Measurements from ENCODE around the gene CCDC33. TPM values are rescaled to one million over a fixed set of nuclear protein-coding genes. Genes with fewer than 3 reads are reported as not detected.

Gene CCDC33
- total RNA-seq, 1 experiment from 2014 or later, result 0.15 TPM

GRCh38 chr15:74215958-74216357 is 20.2 kb upstream of the CCDC33 start:
- Histone ChIP-seq H3K9me3 (ENCODE audit: control insufficient read depth in 1 of 2, insufficient read depth in 1 of 2, low read depth in 1 of 2, low read length in 2 of 2) (no peaks in the 10 kb centered on the region), H3K36me3 (ENCODE audit: control insufficient read depth in 1 of 2, insufficient read depth in 2 of 2, low read length in 2 of 2) (no peaks in the 10 kb centered on the region), H3K9me2 (ENCODE audit: insufficient read depth) (no peaks in the 10 kb centered on the region), H3K4me2 (ENCODE audit: low read length) (no peak overlapping the region), H3K4me1 (ENCODE audit: control insufficient read depth in 1 of 2, insufficient read depth in 2 of 2, low read length in 2 of 2) (no peaks in the 10 kb centered on the region; a peak in 1 of 4 replicates), H2AFZ (ENCODE audit: low read depth, low read length, poor library complexity, severe bottlenecking) (no peak overlapping the region), H3K9ac (ENCODE audit: low read length) (no peak overlapping the region), H4K20me1 (ENCODE audit: insufficient read depth) (no peaks in the 10 kb centered on the region), H3K4me3 (replicated peaks in 1 of 2; ENCODE audit: low read depth in 1 of 2, low read length in 2 of 2) (no peak overlapping the region), H3K27ac (ENCODE audit: low read depth, low read length) (no peak overlapping the region), H3K27me3 (ENCODE audit: insufficient read depth, low read length) (peaks cover 13% of the 10 kb centered on the region; the same call in 1 of the 2 replicates), H3K79me2 (ENCODE audit: insufficient read depth, low read length) (no peaks in the 10 kb centered on the region)
- RAD21 ChIA-PET (ENCODE audit: low non-redundant PET in 1 of 2, low total read pairs in 2 of 2, uncharacterized antibody in 2 of 2, unreplicated experiment in 2 of 2), result no interaction called here
- intact Hi-C loops (cut with micrococcal nuclease), result no loop called here
- ATAC-seq (no peak), DNase-seq (ENCODE audit: low read depth, low spot score) (no peak)
- POLR2A ChIA-PET, result no interaction called here
- CTCF ChIA-PET, result no interaction called here
- TF ChIP-seq ATF3 (IDR thresholded peaks at IDR 0.05), result no peak
- no peak for TF ChIP-seq REST (IDR thresholded peaks at IDR 0.05; ENCODE audit: low read depth)
- TF ChIP-seq FOSL1 (IDR thresholded peaks at IDR 0.05; ENCODE audit: low read depth), result no peak
- TF ChIP-seq EGR1 (IDR thresholded peaks at IDR 0.05; ENCODE audit: low read depth), result no peak
- no peak for TF ChIP-seq JUND (IDR thresholded peaks at IDR 0.05)
- no peak for TF ChIP-seq TCF7L2 (IDR thresholded peaks at IDR 0.05; ENCODE audit: borderline replicate concordance, extremely low read depth, insufficient read depth, insufficient read length)
- TF ChIP-seq YY1 (IDR thresholded peaks at IDR 0.05; ENCODE audit: extremely low read depth, insufficient replicate concordance, low read depth, low read length), result no peak
- TF ChIP-seq MAX (IDR thresholded peaks at IDR 0.05), result no peak
- no TSS peak for BruUV-seq (replicated peaks)

Data from HCT116 (cell line).